HG02938 (cell line): Measurements from ENCODE around the gene AMT.

Experiments used
- ATAC-seq: cut with Tn5 transposase; IDR thresholded peaks from one replicate; pipeline ENCODE4 v1.9.1; 2021; ENCODE audit warnings: mild to moderate bottlenecking, moderate library complexity; ENCODE audit not compliant: unreplicated experiment

Gene AMT

GRCh38 chr3:49389297-49389696 lies 33.0 kb downstream of the AMT start:
- no peak for ATAC-seq

DNA sequence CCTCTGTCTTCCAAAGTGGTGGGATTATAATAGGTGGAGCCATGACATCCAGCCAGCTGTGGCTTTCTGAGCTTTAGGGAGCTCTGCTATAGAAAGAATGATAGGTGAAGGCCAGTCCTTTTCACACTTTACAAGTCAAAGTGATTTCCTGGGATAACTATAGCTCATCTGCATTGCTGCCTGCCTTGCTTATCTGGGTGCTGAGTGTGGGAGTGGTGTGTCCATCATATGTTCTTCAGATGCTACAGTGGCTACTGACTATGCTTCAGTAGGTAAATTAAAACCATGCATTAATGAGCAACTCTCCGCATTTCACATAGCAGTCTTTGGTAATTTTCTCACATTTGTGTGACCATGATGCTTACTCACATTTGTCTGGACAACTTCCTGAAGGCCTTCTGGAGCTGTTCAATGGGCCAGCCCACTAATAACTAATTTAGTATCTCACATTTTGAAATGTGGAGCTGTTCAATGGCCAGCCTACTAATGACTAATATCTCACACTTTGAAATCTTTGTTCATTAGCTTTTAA lies 33.9 kb downstream of the AMT start:
- ATAC-seq: no peak

GRCh38 chr3:49387721-49388120 lies 34.6 kb downstream of the AMT start:
- no peak for ATAC-seq

GRCh38 chr3:49386056-49386756 lies 36.1 kb downstream of the AMT start:
- ATAC-seq: no peak

DNA sequence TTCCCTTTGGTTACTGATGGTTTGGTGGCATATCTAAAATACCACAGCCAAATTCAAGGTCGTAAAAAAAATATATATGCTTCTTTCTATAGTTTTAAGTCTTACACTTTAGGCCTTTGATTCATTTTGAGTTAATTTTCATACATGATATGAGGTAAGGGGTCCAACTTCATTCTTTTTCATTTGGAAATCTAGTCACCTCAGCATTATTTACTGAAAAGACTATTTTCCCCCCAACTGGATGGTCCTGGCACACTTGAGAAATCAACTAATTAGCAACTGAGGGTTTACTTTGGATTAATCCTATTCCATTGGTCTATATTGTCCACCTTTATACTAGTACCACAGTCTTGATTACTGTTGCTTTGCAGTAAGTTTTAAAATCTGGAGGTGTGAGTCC lies 36.7 kb downstream of the AMT start:
- ATAC-seq: no peak

DNA sequence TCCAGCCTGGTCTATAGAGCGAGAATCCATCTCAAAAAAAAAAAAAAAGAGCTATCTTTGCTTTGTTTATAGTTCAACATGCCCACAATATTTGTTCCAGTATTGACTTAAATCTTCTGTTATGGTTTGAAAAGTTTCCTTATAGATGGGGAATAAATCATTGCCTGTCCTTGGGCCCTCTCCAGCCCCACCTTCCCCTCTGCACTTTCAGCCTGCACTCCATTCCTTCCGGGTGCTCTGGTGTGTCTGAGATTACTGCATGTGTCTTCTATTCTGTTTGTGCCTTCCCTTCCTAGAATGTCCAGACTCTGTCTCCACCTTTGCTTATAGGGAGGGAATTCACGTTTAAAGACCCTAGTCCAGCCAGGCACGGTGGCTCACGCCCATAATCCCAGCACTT lies 38.9 kb downstream of the AMT start:
- ATAC-seq: no peak

DNA sequence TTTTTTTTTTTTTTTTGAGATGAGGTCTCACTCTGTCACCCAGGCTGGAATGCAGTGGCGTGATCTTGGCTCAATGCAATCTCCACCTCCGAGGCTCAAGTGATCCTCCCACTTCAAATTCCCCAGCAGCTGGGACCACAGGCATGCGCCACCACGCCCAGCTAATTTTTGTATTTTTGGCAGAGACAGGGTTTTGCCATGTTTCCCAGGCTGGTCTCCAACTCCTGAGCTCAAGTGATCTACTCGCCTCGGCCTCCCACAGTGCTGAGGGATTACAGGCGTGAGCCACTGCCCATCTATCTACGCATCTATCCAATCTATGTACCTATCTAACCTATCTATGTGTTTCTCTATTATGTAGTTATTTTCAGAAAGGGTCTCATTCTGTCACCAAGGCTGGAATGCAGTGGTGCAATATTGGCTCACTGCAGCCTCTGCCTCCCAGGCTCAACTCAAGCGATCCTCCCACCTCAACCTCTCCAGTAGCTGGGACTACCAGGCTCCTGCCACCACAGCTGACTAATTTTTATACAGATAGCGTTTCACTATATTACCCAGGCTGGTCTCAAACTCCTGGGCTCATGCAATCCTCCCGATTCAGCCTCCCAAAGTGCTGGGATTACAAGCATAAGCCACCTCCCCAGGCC lies 43.9 kb downstream of the AMT start:
- ATAC-seq: no peak

GRCh38 chr3:49377483-49377882 lies 44.8 kb downstream of the AMT start:
- no peak for ATAC-seq

GRCh38 chr3:49371946-49372345 lies 50.3 kb downstream of the AMT start:
- ATAC-seq: no peak

DNA sequence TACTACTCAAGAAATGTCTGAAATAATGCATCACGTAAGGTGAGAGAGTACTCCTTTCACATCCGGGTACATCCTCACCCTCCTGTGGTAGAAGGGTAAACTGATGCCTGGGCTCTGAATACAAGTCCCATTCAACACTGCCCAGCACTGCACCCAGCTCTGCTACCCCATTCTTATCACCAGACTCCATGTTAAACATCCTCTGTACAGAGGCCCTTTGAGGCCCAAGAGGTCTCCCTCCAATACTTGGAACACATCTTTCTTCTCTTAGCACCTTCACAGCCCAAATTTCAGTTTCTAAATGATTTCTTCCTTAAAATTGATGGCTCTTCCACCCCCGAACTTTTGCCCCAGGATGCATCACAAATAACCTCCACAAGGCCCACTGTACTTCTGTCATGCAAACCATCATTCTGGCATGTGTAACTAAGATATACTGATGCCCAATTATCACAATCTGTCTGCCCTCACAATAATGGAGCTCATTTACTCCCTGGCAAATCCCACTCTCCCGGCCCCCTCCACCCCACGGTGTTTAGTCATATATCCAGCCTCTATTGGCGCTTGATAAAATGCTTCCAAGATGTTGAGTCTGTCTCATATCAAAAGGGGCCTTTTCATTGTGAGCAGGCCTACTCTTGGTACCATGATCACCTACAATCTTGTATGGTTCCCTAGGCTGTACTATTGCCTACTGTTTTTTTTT lies 51.5 kb downstream of the AMT start:
- no peak for ATAC-seq
